Panc1 (cell line): Measurements from ENCODE around the gene RGS9.

Experiments used
- CTCF ChIP-seq: fragments of 450-650 bp; IDR thresholded peaks from 2 replicates; pipeline ENCODE4 v1.5.1; 2017; ENCODE audit warnings: mild to moderate bottlenecking
- POLR2AphosphoS5 ChIP-seq: IDR thresholded peaks from 2 replicates; pipeline ENCODE4 v1.6.1; 2012; ENCODE audit warnings: mild to moderate bottlenecking, low read depth, low read length, moderate library complexity
- REST ChIP-seq, 2 experiments: IDR thresholded peaks; 2 replicates each; pipeline ENCODE4 v1.6.1; 2011 to 2012; ENCODE audit warnings: low read depth in 2 of 2, control low read depth in 1 of 2, low read length in 1 of 2, mild to moderate bottlenecking in 1 of 2, moderate library complexity in 1 of 2; ENCODE audit not compliant: insufficient read depth in 1 of 2
- SIN3A ChIP-seq: IDR thresholded peaks from 2 replicates; pipeline ENCODE4 v1.6.1; 2012; ENCODE audit warnings: low read depth, mild to moderate bottlenecking, low read length, moderate library complexity, borderline replicate concordance; ENCODE audit not compliant: insufficient read depth
- TCF7L2 ChIP-seq: IDR thresholded peaks from 2 replicates; pipeline ENCODE4 v1.6.1; 2011; ENCODE audit warnings: mild to moderate bottlenecking, low read depth, low read length, inconsistent platforms

GRCh38 chr17:65160516-65160915 is 23.3 kb downstream of the RGS9 start:
- TF ChIP-seq CTCF (no peak), POLR2AphosphoS5 (no peak), REST (IDR thresholded peaks at IDR 0.05; ENCODE audit: insufficient read depth in 1 of 2, low read depth in 2 of 2, low read length in 1 of 2) (no peak), SIN3A (no peak), TCF7L2 (no peak)
